HG02981 (cell line): ENCODE data around the gene KCNH3.
"Not testable (repeated sequence)": the region's sequence is repeated elsewhere in the genome, so short reads cannot be mapped to it uniquely, and the experiment has no call there.

ENCODE experiments used
- ATAC-seq: cut with Tn5 transposase; IDR thresholded peaks from one replicate; pipeline ENCODE4 v1.9.1; 2021; ENCODE audit warnings: mild to moderate bottlenecking, moderate library complexity; ENCODE audit not compliant: unreplicated experiment

KCNH3 gene

DNA sequence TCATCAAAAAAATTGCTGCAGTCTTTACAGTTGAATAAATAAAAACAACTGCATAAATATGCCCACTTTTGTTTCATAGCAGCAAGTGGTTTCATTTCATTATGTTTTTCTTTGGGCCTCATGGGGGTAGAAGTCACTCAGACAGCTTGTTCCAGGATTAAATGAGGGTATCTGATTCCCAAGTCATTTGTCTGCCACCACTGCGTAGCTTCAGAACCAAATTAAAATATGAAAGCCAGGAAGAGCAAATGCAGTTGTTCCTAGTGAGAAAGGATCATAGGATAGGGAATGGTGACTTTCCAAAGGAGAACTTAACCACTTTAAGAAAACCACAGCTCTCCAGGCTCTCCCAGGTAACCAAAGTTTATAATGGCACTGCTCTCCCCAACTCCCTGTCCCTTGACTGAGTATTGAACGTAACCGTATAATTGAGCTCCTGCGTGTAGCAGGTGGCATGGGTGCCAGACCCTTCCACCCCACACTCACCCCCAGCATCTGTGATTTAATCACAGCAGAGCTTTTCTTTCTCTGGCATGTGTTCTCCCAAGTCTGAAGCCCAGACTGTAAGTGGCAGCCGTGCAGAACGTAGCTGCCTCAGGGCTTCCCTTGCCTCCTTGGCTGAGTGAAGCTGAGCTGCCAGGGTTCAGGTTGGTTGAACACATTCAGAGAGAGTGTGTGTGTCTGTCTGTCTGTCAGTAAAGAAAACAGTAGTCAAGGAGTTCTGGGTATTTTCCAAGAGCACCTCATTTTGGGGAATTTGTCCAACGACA is 11.3 kb upstream of the KCNH3 start:
- no peak for ATAC-seq

DNA sequence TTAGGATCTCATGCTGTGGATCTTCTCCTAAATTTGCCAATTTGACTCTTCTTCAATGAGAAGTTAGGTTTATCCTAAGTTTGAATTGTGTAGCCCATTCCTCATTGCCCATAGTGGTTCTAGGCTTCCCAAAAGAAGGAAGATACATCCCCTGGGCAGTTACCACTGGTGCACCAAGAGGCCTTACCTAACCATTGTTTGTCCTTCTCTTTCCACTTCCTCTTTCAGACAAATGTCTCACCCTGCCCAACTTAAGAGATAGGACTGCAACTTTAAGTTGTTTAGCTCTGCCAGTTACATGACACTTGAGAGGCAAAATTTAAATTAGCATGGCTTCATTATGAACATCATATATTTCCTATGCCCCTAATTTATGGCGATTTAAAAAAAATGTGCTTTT is 9.4 kb upstream of the KCNH3 start:
- no peak for ATAC-seq

DNA sequence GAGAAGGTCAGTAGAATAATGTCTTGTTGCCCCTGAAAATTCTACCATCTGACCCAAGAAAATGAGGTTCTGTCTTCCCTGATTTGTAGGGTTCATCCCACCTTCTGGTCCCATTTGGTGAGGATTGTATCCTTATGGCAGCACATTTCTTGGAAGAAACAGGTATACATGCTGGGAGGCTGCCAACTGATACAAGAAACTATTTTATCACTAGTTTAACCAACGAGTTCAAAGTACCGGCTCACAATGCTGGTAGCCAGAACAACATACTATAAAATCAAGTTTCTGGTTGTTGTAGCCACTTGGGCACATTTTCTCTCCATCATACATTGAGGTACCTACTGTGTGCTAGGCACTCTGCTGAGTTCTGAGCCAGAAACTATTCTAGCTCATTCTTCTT is 7.1 kb upstream of the KCNH3 start:
- no peak for ATAC-seq

DNA sequence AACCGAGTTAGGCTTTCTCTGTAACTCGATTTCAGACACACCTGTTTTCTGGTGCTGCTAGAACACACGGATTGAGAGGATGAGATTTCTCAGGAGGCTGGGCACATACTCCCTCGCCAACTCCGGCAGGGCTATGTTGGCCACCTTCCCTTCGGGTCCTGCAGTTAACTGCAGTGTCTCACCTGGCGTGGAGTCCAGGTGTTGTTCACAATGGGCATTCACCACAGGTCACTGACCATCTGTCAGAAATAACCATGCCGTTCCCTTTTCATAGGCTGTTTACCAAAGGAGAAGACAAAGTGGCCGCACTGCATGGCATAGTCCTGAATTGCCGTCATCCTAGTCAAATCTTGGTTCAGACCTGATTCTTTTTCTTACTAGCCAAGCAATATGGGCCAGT is 5.5 kb upstream of the KCNH3 start:
- ATAC-seq: no peak

DNA sequence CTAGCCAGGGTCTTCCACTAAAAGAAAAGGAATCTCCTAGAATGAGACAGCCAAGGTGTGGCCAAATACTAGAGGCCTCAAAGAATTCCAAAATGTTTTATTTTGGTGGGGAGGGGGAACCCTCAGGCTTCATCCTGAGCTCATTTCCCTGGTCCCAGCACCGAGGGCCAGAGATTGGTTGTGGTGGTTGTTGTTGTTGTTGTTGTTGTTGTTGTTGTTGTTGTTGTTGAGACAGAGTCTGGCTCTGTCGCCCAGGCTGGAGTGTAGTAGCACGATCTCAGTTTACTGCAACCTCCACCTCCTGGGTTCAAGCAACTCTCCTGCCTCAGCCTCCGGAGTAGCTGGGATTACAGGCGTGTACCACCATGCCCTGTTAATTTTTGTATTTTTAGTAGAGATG is 4.7 kb upstream of the KCNH3 start:
- ATAC-seq: not testable (repeated sequence)

DNA sequence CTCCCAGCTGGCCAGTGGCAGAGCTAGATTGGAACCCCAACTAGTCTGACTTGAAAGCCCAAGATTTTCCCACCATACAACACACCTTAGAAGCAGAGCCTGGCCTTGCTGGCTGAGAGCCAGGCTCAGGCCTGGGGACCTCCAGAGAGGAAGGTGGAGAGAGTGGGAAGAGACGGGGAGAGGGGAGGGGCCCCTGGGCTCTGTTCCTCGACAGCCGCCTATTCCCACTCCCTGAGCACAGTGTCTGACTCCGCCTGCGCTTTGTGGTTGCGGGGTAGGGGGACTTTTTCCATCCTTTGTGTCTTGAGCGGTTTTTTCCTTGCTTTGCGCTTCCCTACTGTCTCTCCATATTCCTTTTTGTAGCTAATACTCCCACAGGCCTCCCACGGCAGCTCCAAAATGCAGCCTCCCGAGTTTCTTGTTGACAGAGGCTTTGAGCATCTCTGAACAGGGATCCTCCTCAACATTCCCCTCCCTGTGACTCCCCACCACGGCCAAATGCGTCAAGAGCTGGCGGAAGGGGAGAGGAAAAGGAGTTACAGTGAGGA is 4.0 kb upstream of the KCNH3 start:
- no peak for ATAC-seq

DNA sequence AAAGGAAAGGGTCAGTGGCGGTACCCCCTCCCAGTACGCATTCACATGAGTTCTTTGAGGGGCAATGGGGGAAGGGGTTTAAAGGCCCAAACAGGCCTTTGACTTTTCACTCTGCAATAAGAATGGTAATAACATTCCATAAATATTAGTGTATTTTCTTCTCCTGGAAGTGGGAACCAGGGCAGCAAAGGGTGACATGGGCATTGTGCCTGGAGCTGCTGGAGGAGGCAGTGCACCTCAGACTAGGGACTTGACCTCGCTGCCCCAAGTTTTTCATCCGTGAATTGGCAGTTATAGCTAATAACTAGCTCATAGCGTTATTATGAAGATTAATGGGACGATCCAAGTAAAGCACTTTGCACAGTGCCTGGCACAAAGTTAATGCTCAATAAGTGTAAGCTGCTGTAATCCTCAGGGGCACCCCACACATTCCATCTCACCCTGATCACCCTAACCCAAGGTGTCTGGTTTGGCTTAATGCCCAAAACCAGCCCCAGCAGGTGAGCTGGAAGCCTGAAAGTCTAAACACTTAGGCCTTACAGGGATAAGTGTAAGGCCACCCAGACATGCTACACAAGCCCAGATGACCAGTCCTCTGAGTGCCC is 2.8 kb upstream of the KCNH3 start:
- ATAC-seq: no peak

DNA sequence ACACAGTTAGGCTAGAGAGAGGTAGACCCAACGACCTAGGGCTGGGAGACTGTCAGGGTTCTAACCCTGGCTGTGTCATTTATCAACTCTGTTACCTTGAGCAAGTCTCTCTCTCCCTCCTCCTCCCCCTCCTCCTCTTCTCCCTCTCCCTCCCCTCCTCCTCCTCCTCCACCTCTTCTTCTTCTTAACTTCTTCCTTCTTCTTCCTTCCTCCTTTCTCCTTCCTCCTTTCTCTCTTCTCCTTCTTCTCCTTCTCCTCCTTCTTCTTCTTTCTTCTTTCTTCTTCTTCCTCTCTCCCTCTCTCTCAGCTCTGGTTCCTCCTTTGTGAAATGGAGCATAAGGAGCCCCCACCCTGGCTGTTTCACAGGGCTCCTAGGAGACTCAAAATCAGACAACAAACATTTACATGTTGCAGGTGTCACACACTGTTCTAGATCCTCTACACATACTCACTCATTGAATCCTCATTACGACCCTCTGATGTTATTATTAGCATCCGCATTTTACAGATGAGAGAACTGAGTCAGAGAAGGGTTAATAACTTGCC is 2.2 kb upstream of the KCNH3 start:
- ATAC-seq: no peak

DNA sequence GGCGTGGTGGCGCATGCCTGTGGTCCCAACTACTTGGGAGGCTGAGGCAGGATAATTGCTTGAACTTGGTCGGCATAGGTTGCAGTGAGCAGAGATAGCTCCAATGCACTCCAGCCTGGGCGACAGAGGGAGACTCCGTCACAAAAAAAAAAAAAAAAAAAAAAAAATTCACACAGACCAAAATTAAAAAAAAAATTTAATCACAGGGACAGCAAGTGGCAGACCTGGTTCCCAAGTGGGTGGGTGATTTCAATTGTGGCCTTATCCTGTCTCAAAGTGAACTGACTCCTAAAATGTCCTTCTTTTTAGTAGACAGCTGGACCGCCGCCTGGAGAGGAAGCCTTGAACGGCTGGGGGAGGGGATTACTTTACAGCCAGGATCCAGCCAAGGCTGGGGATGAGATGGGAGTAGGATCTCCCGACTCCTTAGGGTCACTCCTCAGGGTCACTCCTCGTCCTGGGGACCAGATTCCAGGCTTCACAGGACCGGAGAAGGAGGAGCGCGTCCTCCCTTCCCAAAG is 1.5 kb upstream of the KCNH3 start:
- no peak for ATAC-seq

DNA sequence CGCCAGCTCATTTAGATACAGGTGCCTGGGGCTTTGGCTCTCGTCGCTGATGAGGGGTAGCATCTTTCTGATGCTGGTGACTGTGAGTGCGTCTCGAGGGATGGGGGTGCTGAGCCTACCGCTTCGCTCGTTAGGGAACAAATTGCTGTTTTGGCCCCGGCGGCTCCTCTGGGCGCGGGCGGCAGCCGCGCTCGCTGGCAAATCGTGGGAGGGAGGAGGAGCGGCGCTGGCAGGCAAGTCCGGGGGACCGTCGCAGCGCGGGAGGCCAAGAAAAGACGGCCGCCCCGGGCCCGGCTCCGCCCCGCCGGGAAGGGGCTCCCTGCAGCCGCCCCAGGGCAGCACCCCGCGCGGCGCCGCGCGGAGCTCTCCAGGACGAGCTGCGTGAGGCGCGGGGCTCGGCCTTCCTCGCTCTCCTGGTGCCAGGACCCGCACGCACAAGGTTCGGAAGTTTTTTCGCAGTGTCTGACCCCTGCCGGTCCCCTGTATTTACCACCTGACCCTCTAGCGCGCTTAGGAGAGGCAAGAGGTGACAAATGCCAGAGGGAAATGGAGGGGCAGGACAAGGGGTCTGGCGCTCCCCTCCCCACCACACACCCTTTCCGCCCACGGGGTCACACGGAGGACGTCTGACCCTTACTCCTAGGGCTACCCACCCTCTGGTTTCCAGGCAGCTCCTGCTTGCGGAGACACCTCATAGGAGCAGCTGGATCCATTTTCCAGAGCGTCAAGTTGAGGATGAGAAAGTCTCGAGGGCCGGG is 899 bp upstream of the KCNH3 start:
- no peak for ATAC-seq

DNA sequence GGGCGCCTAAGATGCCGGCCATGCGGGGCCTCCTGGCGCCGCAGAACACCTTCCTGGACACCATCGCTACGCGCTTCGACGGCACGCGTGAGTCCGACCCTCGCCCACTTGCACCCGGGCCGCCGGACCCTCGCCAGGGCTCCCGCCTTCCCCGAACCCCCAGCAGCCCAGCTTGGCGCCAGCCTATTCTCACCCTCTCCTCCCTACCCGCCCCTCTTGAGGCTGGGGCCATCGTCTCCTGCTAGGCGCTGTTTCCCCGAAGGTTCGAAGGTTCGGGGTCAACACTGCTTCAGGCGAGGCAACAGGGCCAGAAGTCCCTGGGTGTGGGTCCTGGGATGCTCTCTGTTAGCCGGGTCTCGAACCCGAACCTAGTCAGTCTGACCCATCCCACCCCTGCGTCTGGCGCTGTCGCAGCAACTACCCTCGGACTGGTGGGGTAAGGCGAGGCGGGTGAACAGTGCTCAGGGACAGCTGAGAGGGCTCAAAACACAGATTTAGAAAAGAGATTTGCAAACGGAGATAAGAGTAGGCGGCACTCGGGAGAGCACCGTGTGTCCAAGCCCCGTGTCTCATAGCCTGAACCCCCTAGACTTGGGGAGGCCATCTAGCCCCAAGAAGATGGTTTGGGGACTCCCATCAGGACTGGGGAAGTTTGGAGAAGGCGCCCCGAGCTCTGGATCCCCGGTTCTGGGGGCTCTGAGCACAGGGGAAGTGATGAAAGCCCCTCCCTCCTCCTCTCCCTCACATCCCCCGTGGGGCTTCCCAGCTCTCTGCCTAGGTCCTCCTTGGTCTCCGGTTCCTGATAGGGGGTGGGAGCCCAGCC is 787 bp downstream of the KCNH3 start:
- no peak for ATAC-seq

DNA sequence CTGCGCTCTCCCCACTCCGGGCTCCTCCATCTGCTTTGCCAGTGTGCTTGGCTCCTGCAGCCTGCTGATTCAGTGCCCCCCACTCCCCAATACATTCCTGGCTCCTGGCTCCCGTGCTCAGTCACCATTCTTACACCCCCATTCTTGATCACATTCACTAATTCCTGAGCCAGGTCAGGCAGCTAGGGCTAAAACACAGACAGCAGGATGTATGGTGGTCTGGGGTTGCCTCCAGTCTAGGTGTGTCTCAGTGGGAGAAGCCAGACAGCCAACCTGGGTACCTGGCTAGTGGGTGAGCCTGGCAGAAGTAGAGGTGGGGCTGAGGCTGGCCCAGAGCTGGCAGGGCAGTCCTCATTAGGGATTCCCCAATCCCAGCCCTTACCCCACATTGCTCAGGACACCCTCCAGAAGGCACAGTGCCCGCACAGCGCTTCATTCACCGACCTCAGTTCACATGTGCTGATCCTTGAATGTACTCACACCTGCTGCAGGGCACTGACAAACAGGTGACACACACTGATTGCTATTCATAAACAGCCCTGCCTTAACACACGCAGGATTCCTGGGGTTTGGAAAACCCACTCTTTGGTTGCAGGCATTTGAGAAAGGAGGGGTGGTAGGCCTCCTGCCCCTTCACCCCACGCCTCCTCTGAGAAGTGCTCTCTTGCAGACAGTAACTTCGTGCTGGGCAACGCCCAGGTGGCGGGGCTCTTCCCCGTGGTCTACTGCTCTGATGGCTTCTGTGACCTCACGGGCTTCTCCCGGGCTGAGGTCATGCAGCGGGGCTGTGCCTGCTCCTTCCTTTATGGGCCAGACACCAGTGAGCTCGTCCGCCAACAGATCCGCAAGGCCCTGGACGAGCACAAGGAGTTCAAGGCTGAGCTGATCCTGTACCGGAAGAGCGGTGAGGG is 1.7 kb downstream of the KCNH3 start:
- ATAC-seq: no peak

DNA sequence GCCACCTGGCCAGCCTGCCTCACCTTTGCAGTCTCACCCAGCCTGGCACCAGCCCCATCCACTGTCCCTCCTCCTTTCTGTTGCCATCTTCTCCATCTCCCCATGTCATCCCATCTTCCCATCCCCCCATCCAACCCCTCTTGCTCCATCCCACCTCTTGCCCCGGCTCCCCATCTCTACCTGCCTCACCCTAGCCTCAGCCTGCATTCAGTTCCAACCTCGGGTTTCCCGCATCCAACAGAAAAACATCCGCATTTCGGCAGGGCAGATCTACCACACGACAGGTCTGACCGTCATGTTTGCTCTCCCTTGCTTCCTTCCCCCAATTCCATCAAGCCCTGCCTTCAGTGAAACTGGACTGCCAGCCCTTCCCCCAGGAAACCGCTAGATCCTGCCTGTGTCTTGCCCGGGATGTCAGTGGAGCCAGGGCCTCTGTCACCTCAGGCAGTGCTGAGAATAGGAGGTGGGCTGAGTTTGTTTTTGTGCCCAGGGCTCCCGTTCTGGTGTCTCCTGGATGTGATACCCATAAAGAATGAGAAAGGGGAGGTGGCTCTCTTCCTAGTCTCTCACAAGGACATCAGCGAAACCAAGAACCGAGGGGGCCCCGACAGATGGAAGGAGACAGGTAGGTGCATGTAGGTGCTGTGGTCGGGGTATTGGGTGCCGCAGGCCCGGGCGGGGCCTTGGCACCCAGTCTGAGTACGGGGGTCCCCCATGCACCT is 2.5 kb downstream of the KCNH3 start:
- ATAC-seq: no peak

DNA sequence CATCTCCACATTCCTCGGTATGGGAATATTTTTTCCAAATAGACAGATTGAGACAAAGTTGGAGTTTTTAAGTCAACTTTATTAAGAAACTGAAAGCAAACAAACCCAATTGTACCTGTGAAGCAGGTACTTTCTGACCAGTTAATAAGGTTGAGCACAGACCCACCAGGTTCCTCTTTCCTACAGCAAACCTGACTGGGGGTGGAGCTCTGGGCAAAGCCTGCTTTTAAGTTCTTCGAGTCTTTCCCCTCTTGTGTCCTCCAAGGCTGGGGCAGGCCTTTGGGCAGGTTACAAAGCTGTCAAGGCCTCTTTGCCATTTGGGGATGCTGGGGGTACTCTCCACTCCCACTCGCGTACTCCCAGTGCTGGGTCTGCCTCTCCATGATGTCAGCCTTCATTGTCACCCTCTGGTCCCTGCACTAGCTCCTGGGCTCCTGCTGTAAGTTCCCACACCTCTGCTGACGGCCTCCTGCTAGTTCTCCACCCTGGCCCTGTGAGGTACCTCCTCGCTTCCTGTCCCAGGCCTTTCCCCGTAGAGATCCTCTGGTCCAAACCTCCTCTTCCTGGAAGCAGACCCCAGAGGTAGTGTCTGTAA is 3.2 kb downstream of the KCNH3 start:
- ATAC-seq: no peak

DNA sequence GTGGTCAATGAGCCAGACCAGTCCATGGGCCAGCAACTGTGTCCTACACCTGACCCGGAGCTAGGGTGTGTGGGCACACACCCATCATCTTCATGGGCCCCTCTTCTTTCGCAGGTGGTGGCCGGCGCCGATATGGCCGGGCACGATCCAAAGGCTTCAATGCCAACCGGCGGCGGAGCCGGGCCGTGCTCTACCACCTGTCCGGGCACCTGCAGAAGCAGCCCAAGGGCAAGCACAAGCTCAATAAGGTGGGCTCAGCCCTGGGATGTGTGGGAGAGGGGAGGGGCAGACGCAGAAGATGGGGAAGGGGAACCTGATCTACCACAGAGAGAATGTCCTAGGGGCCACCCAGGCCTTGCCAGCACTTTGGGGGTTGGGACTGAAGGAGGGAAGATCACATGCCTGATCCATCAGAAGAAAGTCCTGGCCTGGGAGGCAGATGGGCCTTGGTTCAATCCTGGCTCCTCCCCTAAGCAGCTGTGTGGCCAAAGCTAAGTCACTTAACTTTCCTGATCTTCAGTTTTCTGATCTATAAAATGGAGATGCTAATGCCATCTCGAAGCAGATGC is 3.8 kb downstream of the KCNH3 start:
- ATAC-seq: no peak

DNA sequence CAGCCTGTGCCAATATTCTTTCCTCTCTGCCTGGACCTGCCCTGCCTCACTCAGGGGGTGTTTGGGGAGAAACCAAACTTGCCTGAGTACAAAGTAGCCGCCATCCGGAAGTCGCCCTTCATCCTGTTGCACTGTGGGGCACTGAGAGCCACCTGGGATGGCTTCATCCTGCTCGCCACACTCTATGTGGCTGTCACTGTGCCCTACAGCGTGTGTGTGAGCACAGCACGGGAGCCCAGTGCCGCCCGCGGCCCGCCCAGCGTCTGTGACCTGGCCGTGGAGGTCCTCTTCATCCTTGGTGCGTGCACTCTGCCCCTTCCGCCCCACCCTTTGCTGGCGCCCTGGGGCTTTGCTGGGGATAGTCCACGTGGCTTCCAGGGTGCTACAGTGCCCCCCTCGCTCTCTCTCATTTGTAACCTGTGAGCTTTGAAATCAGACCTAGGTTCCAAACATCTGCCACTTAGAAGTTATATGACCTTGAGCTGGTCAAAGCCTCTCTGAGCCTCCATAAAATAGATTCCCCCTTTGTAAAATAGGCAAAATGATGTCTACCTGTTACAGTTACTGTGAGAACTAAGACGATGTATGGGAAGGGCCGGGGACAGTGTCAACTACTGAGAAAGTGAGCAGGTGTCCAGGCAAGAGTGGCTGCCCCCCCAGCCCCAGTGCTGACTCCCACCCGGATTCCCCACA is 4.5 kb downstream of the KCNH3 start:
- ATAC-seq: no peak
